A673 (cell line): ENCODE measurements around the gene EXD2.

Experiments
- EZH2 ChIP-seq: fragments of 200-600 bp; sonication (generic); IDR thresholded peaks from 2 replicates; pipeline ENCODE4 v1.6.1; 2017; ENCODE audit warnings: borderline replicate concordance, low read depth, mild to moderate bottlenecking, mixed read lengths, antibody characterized with exemption, low read length; ENCODE audit not compliant: poor library complexity, severe bottlenecking
- TF ChIP-seq, protein P1 (sequence below): fragments of 300-800, 200-600 bp; sonication (generic); conservative IDR thresholded peaks from 2 replicates; pipeline ENCODE4 v1.5.1; 2017; ENCODE audit warnings: low read depth, mild to moderate bottlenecking, antibody characterized with exemption, low read length, moderate library complexity, mixed read lengths

DNA sequence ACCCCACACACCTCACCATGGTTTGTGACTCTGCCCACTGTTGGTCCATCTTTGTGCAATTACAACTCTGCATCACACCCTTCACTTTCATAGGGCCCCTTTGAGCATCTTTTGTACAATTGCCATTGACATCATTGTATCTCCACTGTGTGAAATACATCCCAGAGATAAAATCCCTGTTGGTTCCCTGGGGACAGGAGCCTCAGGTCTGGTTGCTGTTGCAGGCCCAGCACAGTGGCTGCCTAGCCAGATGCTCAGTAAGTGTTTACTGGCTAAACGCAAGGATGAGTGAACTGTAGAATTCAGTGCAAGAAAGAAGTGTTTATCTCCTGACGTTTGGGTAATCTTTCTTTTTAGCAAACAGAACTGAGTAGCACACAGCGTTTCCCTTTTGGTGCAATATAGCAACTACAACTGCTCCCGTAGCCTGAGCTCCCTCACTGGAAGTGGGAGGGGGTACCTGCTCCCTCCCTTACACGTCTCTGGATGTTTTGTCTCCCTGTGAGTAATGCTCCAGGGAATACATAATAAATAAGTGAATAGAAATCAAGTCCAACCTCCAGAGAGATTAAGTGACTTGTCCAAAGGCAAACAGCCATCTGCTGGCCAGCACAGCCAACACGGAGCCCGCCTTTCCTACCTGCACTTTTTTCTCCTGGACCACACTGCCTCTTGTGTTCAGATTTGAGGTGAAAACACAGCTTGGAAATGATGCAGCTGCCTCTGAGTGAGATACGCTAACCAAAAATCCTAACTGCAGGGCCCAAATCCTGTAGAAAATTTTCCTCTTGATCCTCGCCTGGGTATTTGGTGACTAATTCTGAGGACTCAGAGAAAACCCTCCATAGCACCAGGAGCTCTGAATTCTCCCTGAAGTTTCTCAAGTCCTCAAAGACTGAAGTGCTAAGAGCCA is 96.1 kb downstream of the EXD2 start:
- TF ChIP-seq, protein P1, sequence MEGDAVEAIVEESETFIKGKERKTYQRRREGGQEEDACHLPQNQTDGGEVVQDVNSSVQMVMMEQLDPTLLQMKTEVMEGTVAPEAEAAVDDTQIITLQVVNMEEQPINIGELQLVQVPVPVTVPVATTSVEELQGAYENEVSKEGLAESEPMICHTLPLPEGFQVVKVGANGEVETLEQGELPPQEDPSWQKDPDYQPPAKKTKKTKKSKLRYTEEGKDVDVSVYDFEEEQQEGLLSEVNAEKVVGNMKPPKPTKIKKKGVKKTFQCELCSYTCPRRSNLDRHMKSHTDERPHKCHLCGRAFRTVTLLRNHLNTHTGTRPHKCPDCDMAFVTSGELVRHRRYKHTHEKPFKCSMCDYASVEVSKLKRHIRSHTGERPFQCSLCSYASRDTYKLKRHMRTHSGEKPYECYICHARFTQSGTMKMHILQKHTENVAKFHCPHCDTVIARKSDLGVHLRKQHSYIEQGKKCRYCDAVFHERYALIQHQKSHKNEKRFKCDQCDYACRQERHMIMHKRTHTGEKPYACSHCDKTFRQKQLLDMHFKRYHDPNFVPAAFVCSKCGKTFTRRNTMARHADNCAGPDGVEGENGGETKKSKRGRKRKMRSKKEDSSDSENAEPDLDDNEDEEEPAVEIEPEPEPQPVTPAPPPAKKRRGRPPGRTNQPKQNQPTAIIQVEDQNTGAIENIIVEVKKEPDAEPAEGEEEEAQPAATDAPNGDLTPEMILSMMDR: no peak
- no peak for TF ChIP-seq EZH2
